OCI-LY1 (cell line): ENCODE results near the gene HMGN2.

Experiments used
- CTCF ChIP-seq: fragments of 200-600 bp; sonication (generic), shearing (Covaris generic); IDR thresholded peaks from 2 replicates; pipeline ENCODE4 v1.5.1; 2017; ENCODE audit warnings: mild to moderate bottlenecking, antibody characterized with exemption, low read length, moderate library complexity, mixed read lengths
- EZH2 ChIP-seq: fragments of 200-600 bp; sonication (generic), shearing (Covaris generic); IDR thresholded peaks from 2 replicates; pipeline ENCODE4 v1.8.0; 2017; ENCODE audit warnings: borderline replicate concordance, mixed run types, mild to moderate bottlenecking, antibody characterized with exemption, low read length, moderate library complexity, mixed read lengths

GRCh38 chr1:26478159-26478558 is 5.9 kb downstream of the HMGN2 start:
- TF ChIP-seq CTCF (no peak), EZH2 (no peak)
